Mucosa of descending colon (tissue), 3 donors: ENCODE measurements around the gene FAM25G. TPM values are rescaled to one million over a fixed set of nuclear protein-coding genes. Genes with fewer than 3 reads are reported as not detected.
"Not testable (repeated sequence)": the region's sequence is repeated elsewhere in the genome, so short reads cannot be mapped to it uniquely, and the experiment has no call there.

Source experiments
- ATAC-seq: fragments of 200-7000 bp; cut with Tn5 transposase; one replicate; pipeline ENCODE4 v1.9.1; 2020; ENCODE audit warnings: mild to moderate bottlenecking, moderate library complexity
- DNase-seq, 3 donors: peaks; one replicate each; pipeline ENCODE4 v3.0.0-alpha.2; 2020
- H3K36me3 ChIP-seq: fragments of 200-600 bp; one replicate; pipeline ENCODE4 v1.8.0; 2021; ENCODE audit warnings: low read depth, mild to moderate bottlenecking
- H3K4me1 ChIP-seq: fragments of 200-600 bp; one replicate; pipeline ENCODE4 v1.8.0; 2021; ENCODE audit warnings: low read depth, mild to moderate bottlenecking
- H3K4me3 ChIP-seq: fragments of 200-600 bp; one replicate; pipeline ENCODE4 v1.8.0; 2021; ENCODE audit warnings: mild to moderate bottlenecking
- H3K9me3 ChIP-seq: fragments of 200-600 bp; one replicate; pipeline ENCODE4 v1.8.0; 2021; ENCODE audit warnings: mild to moderate bottlenecking
- intact Hi-C, 2 donors: fragments of 100-400 bp; cut with DNase I in 1 of 2; cut with micrococcal nuclease in 1 of 2; formaldehyde crosslinking; loops; one replicate each; pipeline versions ENCODE4 v1.11.0 to v1.11.1; 2022; cut with DNase I, micrococcal nuclease
- total RNA-seq, 3 donors: library from RNA; stranded (reverse); fragmentation: NEBNext Ultra II Directional in 2 of 3; extraction: Animal tissue kit (Norgen Biotek cat#: 25700) in 2 of 3; gene quantifications; one replicate each; pipeline versions ENCODE4 v1.2.1 to v1.2.4, GENCODE V29; 2021 to 2023
- donor health status: DM: no; HTN: no; CAD: no; lungs with moderate emphysema.
- donor health status: DM: no; HTN: no; CAD: no.
- donor health status: DM: no; HTN: yes; CAD: no.

Gene FAM25G
- total RNA-seq, 3 donors from 2014 or later, result 4.3 TPM; not detected in 2

GRCh38 chr10:47475101-47475500 is 16.4 kb downstream of the FAM25G start:
- intact Hi-C loops, H3K9me3 ChIP-seq, ATAC-seq, H3K4me1 ChIP-seq, H3K36me3 ChIP-seq, H3K4me3 ChIP-seq, DNase-seq: not testable (repeated sequence)

DNA sequence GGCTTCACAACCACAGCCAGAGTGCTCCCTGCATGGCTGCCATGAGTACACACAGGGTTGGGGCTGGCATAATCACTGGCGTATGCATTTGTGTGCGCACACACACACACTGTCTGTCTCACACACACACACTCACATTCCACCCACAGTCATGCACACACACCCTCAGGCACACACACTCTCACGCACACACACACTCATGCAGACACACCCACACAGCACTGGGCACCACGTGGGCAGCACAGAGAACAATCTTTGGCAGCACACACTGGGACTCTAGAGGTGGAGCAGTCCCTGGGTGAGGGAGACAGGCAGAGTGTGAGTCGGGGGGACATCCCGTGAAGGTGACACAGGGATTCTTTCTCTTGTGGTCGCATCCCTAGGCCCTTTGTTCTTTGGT is 18.0 kb downstream of the FAM25G start:
- H3K4me1 ChIP-seq, DNase-seq, H3K36me3 ChIP-seq, intact Hi-C loops, H3K4me3 ChIP-seq, H3K9me3 ChIP-seq: not testable (repeated sequence)
- ATAC-seq, result peak; percentile 49

GRCh38 chr10:47472647-47473046 is 18.9 kb downstream of the FAM25G start:
- intact Hi-C loops, H3K9me3 ChIP-seq, DNase-seq, H3K36me3 ChIP-seq, H3K4me1 ChIP-seq, H3K4me3 ChIP-seq: not testable (repeated sequence)
- ATAC-seq, result peak; percentile 27

DNA sequence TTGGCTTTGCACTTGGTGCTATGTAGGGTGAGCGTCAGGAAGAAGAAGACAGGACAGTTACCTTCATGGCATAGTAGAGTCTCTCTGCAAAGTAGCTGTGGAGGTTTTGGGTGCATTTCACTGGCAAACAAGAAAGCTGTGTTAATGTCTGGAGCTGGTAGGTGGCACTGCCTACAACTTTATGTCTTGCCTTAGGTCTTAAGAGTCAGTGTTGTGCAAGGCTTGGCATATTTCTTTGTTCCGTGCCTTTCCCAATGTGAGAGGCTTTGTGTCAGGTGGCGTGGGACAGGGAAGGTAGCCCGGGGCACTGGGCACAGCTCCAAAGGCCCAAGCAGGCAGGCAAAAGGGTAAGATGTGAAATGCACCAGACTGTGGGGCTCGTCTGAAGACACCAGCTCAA is 19.4 kb downstream of the FAM25G start:
- intact Hi-C loops, H3K4me3 ChIP-seq, DNase-seq, H3K4me1 ChIP-seq, H3K36me3 ChIP-seq, H3K9me3 ChIP-seq: not testable (repeated sequence)
- ATAC-seq, result peak; percentile 5

DNA sequence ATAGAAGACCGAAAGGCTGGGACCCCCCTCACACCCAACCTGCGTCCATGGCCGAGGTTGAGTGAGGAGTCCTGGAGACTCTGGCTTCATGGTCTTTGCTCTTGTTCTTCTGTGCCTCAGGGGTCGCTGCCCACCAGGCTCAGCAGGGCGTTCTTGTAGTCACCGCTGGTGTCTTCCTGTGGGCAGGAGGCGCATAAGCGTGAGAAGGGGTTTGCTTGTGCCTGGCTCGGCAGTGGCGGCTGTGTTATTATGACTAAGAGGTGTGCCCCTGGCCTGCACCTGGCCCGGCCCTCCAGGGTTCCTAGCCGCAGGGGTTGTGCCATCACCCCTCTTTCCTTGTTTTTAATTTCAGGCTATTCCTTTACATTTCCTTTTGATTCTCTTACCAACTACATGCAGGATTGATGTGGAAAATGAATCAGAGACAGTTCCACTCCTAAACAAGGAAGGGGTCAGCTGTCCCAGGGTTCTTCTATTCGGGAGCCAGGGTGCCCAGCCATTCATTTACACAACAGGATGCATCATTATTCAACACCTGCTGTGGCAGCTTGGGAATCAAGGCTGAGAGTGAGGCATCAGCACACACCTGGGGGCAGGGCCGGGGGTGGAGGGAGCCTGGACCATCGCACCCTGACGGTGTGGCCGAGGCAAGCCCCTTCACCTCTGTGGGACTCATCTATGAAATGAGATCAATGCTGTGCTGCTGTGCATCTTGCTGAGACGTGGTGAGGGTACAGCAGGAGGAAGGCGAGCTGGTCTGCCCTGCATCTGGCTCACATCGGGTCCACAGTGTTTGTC is 22.6 kb downstream of the FAM25G start:
- intact Hi-C loops, H3K4me3 ChIP-seq, H3K9me3 ChIP-seq, H3K4me1 ChIP-seq, DNase-seq, H3K36me3 ChIP-seq, ATAC-seq: not testable (repeated sequence)

GRCh38 chr10:47467957-47468356 is 23.5 kb downstream of the FAM25G start:
- not testable (repeated sequence) for DNase-seq

DNA sequence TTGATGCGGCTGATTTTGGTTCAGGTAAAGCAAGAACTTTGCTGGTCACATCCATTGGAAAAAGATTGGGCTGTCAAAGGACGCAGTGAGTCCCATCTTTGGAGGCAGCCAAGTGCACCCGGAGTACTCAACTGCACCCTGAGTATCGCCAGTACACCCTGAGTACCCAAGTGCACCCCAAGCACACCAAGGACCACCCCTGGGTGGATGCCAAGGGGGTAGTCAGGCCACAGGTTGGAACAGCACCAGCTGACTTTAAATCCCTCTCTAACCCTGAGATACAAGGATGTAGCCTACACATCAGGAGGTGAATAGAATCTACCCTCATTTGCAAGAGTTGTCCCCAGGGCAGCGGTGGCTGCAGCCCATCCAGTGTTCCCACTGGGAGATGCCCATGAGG is 24.0 kb downstream of the FAM25G start:
- H3K4me1 ChIP-seq, intact Hi-C loops, H3K4me3 ChIP-seq, H3K9me3 ChIP-seq, H3K36me3 ChIP-seq, ATAC-seq, DNase-seq: not testable (repeated sequence)

More at GRCh38 chr10:47467957-47468356, 23.5 kb downstream of the FAM25G start:
- H3K4me3 ChIP-seq, H3K9me3 ChIP-seq, intact Hi-C loops, ATAC-seq, H3K36me3 ChIP-seq, H3K4me1 ChIP-seq: not testable (repeated sequence)

GRCh38 chr10:47465216-47465917 is 26.1 kb downstream of the FAM25G start:
- ATAC-seq, H3K4me1 ChIP-seq, H3K9me3 ChIP-seq, H3K36me3 ChIP-seq, H3K4me3 ChIP-seq, intact Hi-C loops: not testable (repeated sequence)
- DNase-seq, result peak in 1 of 3 donors; percentile 9

DNA sequence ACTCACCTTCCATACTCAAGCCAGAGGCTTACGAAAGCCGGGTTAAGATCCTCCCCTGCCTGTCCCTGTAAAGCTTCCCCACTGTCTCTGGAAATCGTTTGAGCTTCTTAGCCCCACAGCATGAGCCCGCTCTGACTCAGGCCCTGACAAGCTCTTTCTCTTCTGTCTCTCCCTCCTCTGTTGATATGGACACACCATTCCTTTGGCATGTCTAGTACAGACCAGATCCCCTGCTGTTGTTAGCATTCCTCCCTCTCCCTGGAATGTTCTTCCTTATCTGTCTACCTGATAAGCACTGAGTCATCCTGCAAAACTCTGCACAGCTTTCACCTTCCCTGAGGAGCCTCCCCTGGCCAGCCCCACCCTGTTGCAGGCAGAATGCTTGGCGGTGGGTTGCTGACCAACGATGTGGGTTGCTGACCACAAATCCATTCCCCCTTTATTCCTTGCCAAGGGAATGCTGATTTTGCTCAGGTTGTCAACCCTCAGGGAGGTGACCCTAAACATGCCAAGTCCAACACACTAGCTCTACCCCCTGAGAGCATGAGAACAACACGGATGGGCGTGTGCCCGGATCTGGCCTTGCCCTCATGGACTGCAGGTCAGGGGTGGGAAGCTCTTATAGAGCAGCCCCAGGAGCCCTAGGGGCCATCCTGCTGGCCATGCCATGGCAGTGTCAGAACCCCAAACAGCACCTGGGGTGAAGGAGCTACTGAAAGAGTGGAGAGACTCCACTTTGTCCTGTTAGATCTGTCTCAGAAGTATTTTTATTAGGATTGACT is 28.7 kb downstream of the FAM25G start:
- DNase-seq, H3K4me1 ChIP-seq, H3K36me3 ChIP-seq, H3K4me3 ChIP-seq, intact Hi-C loops, H3K9me3 ChIP-seq: not testable (repeated sequence)
- ATAC-seq, result peak; percentile 89

DNA sequence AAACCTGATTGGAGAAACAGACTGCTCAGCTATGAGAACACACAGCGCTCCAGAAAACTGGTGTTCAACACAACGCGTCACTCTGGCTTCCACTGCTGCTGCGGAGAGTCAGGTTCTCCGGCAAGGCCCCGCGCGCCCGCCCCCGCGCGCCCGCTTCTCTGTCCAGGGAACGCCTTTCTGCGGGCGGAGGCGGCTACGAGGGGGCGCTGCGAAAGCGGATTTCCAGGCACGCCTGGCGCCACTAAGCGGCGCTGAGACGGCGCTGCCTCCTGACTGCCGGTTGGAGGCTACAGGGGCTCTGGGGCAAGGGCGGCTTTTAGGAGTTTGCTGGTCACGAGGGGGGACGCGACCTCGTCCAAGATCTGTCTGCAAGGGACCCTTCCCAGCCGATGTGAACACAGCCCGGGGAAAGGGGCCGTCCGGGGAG is 30.2 kb downstream of the FAM25G start:
- H3K36me3 ChIP-seq, H3K4me1 ChIP-seq, intact Hi-C loops, H3K4me3 ChIP-seq, H3K9me3 ChIP-seq: not testable (repeated sequence)
- ATAC-seq, result peak; percentile 78
- peak in 2 of 3 donors; percentile 37 to 39 for DNase-seq
